ENCODE measurements around the gene RNF220.
"Not testable (repeated sequence)": the region's sequence is repeated elsewhere in the genome, so short reads cannot be mapped to it uniquely, and the experiment has no call there.

The RNF220 gene

DNA sequence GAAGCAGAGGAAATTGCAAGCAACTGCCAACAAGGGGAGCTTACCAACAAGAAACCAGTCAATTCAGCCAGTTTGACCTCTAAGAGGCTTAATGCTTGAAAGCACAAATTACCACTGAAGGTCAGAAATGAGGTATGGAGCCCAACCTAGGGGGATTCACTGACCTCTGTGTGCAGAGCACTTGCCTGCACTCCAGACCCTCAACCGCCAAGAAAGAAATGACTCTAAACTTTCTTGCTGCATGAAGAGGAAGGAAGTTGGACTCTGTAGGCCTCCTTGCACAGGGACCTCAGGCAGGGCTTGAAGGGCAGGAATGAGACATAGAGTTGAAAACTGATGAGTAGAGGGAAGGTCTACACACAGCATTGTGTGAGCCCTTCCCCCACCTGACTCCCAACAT is 279.5 kb downstream of the RNF220 start:
- DNase-seq = no peak

DNA sequence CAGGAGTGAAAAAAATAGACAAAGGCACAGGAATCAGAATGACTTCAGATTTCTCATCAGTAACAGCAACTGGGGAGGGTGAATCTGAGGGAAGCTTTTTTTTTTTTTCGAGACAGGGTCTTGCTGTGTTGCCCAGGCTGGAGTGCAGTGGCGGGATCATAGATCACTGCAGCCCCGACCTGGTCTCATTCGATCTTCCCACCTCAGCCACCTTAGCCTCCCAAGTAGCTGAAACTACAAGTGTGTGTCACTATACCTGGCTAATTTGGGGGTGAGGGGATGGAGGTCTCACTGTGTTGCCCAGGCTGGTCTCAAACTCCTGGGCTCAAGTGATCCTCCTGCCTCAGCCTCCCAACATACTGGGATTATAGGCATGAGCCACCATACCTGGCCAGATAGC is 280.2 kb downstream of the RNF220 start:
- DNase-seq = no peak

DNA sequence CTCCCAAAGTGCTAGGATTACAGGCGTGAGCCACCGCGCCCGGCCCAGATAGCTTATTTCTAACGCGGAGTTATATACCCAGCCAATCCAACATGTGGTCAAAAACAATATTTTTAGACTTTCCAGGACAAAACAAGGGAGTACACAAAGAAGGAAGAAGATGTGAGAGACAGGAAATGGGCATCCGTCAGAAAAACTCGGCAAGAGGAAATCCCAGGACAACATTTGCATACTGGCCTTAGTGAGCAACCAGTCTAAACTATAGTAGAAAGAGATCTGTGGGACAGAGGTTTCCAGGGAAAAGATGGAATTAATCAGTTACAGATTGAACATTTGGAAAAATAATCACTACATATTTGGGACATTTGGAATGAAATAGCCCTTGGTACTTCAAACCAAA is 280.8 kb downstream of the RNF220 start:
- no peak for DNase-seq

DNA sequence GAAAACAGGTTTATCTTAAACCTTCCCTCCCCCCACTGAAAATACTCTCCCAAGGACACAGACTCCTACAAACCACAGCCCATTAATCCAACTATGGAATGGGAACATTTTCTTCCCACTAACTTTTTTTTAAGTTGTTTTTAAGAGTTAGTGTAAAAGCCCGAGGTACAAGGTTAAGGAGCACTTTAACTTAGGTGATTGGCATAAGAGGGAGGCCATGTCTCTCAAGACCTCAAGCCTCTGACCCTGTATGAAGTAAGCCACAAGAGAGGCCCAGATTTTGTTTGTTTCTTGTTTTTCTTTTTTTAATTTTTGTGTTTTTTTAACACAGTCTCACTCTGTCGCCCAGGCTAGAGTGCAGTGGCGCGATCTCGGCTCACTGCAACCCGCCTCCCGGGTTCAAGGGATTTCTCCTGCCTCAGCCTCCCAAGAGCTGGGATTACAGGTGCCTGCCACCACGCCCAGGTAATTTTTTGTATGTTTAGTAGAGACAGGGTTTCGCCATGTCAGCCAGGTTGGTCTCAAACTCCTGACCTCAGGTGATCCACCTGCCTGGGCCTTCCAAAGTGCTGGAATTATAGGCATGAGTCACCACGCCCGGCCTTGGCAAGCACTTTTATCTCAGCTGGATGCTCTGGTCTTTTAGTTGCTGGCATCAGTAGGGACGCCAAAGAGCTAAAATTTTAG is 283.8 kb downstream of the RNF220 start:
- DNase-seq = no peak

DNA sequence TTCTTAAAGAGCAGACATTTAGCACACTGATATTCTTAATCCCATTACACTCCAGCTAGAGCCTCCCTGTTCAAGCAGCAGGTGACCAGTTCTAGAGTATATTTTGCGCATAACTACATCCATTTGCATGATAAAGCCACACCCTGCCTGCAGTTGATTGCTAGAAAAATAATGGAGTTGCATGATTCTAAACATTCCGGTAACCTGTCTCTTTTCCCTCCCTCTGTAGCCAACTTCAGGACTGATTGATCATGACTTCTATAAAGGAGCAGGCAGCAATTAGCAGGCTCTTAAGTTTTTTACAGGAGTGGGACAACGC is 284.4 kb downstream of the RNF220 start:
- DNase-seq = no peak

DNA sequence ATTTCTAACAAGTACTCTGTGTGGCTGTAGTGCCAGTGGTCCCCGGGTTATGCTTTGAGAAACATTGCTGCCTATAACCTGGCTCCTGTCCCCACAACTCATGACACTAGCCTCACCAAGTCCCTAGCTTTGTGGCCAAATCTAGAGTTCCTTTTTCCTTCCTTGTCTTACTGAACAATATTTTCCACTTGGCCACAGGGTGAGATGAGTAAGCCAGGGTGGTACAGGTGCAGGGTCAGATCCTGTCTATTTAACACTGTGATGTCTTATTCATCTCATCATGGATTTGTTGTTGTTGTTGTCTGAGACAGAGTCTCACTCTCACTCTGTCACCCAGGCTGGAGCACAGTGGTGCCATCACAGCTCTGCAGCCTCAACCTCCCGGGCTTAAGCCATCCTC is 288.1 kb downstream of the RNF220 start:
- no peak for DNase-seq

DNA sequence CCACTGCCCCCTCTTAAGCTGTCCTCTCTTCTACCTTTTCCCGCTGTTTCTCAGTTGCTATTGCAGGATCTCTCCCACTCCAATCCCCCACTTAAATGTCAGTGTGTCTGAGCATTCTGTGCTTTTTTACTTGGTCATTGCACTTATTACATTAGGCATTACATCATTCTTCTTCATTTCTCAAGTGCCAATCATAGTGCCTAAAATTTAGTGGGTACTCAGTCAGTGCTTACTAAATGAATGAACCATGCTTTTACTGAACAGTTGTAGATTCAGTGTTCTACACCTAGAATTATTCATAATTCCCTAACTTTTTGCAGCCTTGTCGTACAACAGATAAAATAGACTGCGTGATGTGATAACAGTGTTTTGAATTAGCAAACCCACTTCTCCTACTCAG is 288.8 kb downstream of the RNF220 start:
- no peak for DNase-seq

DNA sequence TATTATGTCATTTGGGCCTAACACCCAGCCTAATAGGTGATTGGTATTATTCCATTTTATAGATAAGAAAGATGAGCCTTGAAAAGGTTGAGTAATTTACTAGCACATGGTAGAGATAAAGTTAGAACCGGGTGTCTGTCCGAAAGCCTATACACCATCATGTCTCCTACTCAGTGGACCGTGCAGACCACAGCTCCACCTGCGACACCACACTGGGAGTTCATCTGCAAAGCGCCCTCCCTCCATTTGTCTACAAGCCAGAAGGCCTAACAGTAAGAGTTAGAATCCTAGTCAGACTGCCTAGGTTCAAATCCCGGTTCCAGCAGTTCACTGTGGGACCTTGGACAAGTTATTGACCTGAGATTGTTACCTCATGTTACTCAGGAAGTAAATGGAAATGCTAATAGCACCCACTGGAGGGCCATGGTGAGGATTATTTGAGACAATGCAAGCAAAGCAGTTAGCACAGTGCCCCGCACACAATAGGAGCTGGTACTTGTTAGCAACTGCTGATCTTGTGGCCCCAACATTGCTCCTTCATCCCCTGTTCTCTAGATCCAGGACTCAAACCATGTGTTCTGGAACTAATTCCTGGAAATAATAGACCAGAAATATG is 289.9 kb downstream of the RNF220 start:
- no peak for DNase-seq

DNA sequence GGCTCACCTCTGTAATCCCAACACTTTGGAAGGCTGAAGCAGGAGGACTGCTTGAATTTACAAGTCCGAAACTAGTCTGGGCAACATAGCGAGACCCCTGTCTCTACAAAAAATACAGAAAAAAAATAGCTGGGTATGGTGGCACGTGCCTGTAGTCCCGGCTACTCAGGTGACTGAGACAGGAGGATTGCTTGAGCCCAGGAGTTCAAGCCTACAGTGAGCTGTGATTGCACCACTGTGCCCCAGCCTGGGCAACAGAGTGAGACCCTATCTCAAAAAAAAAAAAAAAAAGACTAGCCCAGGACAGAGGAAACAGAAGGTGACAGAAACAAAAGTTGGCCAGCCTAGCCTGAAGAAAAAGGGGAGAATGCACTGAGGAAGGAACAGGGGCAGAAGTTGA is 290.6 kb downstream of the RNF220 start:
- DNase-seq = no peak

DNA sequence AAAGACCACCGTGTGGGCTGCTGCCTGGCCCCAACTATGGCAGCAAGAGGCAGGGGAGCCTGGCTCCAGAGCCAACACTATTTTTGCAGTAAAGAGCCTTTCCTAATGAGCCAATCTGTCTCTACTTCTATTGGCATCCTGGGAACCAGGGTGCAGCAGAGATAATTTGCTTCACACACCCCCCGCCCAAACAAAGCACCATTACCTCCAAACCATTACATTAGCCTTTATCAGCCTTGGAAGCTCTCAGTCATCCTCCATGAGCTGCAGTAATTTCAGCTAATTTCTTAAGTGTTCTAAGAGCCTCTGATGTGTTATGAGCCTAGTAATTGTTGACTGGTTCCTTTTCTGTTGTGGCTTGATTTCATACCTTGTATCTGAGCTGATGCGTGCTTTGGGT is 291.0 kb downstream of the RNF220 start:
- DNase-seq = no peak

DNA sequence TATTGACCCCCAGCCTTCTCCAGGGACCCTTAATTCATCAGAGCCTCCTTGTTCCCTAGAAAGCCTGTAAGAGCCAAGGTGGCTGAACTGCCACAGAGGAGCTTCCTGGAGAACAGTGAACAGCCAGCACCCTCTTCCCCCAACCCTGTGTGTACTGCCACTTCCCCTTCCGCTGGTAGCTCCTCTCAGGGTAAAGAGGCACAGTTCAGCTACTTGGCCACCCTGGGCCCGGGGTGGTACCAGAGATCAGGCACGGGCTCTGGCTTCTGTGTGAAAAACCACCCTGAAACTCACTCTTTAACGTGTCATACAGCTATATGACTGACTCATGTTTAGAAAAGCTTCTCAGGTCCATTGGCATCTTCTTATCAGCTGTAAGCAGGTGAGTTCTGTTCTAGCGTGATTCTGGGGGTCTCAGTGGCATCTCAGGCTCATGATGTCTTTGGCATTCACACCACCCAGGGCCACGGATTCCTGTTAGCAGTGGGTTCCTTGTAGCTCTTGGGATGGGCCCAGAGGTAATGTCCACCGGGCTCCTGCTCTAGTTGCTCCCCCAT is 291.8 kb downstream of the RNF220 start:
- no peak for DNase-seq

DNA sequence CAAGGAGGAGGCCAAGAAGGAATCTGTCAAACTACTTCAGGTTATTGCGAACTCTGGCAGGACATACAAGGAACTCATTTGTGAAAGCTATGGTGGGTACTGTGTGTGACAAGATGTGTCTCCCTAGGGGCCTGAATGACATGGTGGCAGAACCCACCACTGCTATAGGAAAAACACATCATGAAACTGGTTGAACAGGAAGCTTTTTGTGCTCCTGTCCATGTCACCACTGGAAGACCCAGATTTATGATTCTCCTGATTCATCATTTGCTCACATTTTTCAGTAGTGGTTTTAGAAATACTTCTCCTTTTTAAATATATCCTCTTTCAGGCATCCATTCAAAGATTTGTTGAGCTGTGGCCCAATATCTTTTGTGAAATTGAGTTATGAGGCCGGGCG is 293.1 kb downstream of the RNF220 start:
- no peak for DNase-seq

DNA sequence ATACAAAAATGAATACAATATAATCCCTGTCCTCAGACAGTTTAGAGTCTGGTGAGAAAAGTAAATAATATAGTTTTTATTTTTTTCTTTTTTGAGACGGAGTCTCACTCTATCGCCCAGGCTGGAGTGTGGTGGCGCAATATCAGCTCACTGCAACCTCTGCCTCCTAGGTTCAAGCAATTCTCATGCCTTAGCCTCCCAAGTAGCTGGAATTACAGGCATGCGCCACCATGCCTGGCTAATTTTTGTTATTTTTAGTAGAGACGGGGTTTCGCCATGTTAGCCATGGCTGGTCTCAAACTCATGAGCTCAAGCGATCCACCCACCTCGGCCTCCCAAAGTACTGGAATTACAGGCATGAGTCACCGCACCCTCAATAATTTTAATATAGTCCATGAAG is 294.3 kb downstream of the RNF220 start:
- not testable (repeated sequence) for DNase-seq

DNA sequence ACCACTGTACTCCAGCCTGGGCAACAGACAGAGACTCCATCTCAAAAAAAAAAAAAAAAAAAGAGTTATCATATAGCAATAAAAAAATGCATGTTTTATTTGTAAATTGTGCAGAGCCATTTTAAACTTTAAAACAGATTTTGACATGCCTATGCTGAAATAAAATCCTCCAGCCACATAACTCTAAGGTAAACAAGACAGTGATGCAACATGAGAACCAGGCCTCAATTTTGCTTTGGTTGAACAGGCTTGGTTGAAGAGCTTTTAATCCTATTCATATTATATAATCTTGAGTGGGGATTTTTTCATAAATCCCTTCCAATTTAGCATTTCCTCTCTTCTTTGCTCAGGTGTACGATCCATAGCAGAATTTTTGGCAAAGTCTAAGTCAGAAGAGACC is 295.5 kb downstream of the RNF220 start:
- DNase-seq = no peak

DNA sequence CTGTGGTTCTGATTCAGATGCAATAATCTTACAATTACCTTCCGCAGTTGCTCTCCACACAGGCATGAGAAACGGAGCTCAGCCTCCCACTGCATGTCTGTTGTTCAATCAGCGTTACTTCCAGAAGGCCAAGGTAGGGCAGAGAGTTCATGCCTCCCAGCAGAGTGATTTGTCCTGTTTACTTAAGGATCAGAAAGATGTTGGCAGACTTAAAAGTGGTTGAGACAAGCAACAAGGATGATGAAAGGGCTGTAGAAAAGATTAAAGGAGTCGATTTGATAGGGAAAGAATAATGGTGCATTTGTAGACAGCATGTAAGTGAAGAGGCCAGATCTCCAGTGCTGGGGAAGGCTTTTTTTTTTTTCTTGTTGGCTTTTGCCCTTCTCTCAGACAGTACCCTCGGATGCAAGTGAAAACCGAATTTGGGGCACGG is 296.1 kb downstream of the RNF220 start:
- no peak for DNase-seq
